Activated naive CD8-positive, alpha-beta T cell treated with anti-CD3 and anti-CD28 coated beads, Interleukin-2, amount 50 U/mL, for 24 hours (primary cell): ENCODE measurements around the gene GKN1.

Experiments
- ATAC-seq: fragments of 150-1000 bp; cut with Tn5 transposase; one replicate; pipeline ENCODE4 v1.10.0; 2021
- DNase-seq: peaks from one replicate; pipeline ENCODE4 v3.0.0; 2021
- H3K27ac Mint-ChIP-seq: one replicate; pipeline ENCODE4 v1.8.0; 2021; ENCODE audit warnings: mild to moderate bottlenecking, mixed read lengths
- H3K27me3 Mint-ChIP-seq: one replicate; pipeline ENCODE4 v1.8.0; 2021; ENCODE audit warnings: mixed read lengths
- H3K36me3 Mint-ChIP-seq: one replicate; pipeline ENCODE4 v1.8.0; 2021; ENCODE audit warnings: low read depth, mixed read lengths
- H3K4me1 Mint-ChIP-seq: one replicate; pipeline ENCODE4 v1.8.0; 2021; ENCODE audit warnings: mixed read lengths
- H3K4me3 Mint-ChIP-seq: one replicate; pipeline ENCODE4 v1.8.0; 2021; ENCODE audit warnings: mild to moderate bottlenecking, moderate library complexity, mixed read lengths
- H3K9me3 Mint-ChIP-seq: one replicate; pipeline ENCODE4 v1.8.0; 2021; ENCODE audit warnings: mixed read lengths

GKN1 gene

DNA sequence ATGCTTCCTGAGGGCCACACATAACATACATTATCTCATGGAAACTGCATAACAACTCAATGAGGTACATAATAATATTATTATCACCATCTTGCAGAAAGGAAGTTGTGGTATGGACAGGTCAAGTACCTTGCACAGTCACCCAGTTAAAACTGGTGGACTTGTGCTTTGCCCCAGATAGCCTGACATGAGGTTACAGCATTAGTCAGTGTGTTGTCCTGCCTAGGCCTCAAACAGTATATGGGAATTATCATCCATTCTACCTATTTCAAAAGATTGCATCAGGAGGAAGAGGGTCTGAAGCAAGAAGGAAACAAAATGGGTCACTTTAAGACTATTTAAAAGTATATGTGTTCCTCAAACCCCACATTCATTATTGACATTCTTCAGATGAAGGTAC lies 33.2 kb downstream of the GKN1 start:
- Mint-ChIP-seq H3K27me3 (peaks cover 21% of the 10 kb centered on the region), H3K36me3 (peaks cover 1% of the 10 kb centered on the region), H3K27ac (no peak overlapping the region), H3K4me3 (no peak overlapping the region), H3K9me3 (peaks cover 8% of the 10 kb centered on the region), H3K4me1 (peaks cover 3% of the 10 kb centered on the region)
- no peak for DNase-seq
- ATAC-seq: no peak

DNA sequence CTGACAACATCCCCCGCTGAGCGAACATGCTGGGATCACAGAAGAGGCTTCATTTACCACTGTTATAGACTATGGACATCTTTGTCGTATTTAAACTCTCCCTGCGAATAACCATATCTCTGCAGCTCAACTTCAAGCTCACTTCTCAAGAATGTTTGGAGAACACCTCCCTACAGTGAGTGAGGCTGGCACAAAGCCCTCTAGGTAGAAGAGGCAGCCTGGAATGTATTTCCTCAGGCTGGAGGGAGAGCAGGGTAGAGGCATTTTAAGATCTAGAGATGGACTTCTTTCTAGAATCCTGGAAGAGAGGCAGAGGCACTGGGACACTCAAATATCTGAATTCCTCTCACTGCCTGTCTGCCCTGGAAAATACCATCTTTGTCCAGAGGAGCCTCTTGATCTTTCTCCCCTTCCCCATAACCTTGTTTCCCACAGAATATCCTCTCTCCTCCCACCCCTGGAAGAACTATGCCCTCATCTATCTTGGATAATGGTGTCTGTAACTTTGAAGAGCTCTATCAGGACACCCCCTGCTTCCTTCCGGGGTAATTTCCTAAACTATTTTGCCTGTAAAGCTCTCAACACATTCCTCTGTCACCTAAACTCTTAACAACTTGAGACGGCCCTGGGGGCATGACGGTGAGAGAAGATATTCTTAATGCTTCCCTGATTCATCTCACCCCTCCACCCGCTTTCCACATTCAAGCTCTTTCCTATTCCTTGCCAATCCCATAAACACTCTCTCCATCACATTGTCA lies 36.2 kb downstream of the GKN1 start:
- Mint-ChIP-seq H3K36me3 (peaks cover 2% of the 10 kb centered on the region), H3K27ac (no peak overlapping the region), H3K27me3 (peaks cover 39% of the 10 kb centered on the region), H3K9me3 (no peaks in the 10 kb centered on the region), H3K4me1 (peaks cover 14% of the 10 kb centered on the region), H3K4me3 (no peak overlapping the region)
- no peak for ATAC-seq
- DNase-seq: no peak

DNA sequence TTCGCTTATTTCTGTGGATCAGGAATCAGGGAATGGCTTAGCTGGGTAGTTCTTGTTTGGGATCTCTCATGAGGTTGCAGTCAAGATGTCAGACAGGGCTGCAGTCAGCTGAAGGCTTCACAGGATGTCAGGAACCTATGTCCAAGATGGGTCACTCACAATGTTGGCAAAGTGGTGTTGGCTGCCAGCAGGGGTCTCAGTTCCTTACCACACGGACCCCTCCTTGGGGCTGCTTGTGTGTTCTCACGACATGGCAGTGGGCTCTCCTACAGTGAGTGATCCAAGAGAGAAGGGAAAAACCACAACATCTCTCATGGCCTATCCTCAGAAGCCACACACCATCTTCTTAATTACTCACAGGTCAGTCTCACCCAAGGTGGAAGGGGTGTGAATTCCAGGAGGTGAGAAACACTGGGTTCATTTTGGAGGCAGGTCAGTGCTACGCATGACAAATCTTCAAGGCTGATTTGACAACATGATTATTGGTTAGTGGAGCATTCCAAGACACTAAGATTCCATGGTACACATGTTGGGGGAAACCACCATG lies 37.2 kb downstream of the GKN1 start:
- ATAC-seq (peak; percentile 48), DNase-seq (no peak)
- H3K27ac Mint-ChIP-seq: no peak overlapping the region
- H3K4me3 Mint-ChIP-seq: no peak overlapping the region
- H3K27me3 Mint-ChIP-seq: peaks cover 45% of the 10 kb centered on the region
- peaks cover 2% of the 10 kb centered on the region for H3K36me3 Mint-ChIP-seq
- no peaks in the 10 kb centered on the region for H3K9me3 Mint-ChIP-seq
- H3K4me1 Mint-ChIP-seq: peaks cover 14% of the 10 kb centered on the region

DNA sequence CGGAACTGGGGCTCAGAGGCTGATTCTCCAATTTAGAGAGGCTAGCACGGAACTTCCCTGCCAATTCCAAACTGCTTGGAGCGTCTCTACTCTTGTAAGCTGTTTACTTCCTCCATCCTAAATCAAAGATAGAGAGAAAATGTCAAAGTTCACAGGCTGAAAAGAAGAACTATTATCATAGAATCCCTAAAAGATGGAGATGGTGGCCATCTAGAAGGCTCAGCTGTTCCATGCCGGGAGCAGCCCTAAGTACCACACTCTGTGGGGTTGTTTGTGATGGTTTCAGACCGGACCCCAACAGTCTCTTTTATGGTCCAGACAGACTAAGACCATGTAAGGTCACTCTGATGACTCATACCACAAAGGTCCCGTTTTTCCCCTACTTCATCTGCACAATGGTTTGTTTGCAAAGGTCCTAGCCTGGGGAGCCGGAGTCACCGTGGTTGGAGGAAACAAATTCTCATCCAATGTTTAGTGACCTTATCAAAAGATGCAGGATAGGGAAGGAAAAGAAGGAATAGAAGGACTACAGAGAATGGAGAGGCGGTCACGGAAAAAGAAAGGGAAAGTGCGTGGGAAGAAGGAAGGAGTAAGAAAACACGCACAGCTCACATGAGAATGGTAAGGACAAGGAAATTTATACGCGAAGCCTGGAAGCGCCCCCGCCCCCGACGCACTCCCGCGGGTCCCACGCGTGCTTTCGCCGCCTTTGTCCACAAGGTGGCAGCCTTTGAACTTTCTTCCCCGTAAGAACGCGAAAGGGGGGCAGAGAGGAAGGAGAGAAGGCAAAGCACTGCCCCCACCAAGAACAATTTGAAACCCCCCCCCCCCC lies 38.1 kb downstream of the GKN1 start:
- H3K27me3 Mint-ChIP-seq: peaks cover 53% of the 10 kb centered on the region
- H3K4me1 Mint-ChIP-seq: peaks cover 14% of the 10 kb centered on the region
- H3K27ac Mint-ChIP-seq: peak overlapping the region; percentile 78
- peak; percentile 44 for ATAC-seq
- peak overlapping the region; percentile 81 for H3K4me3 Mint-ChIP-seq
- peak; percentile 58 for DNase-seq
- H3K9me3 Mint-ChIP-seq: no peaks in the 10 kb centered on the region
- peaks cover 2% of the 10 kb centered on the region for H3K36me3 Mint-ChIP-seq

DNA sequence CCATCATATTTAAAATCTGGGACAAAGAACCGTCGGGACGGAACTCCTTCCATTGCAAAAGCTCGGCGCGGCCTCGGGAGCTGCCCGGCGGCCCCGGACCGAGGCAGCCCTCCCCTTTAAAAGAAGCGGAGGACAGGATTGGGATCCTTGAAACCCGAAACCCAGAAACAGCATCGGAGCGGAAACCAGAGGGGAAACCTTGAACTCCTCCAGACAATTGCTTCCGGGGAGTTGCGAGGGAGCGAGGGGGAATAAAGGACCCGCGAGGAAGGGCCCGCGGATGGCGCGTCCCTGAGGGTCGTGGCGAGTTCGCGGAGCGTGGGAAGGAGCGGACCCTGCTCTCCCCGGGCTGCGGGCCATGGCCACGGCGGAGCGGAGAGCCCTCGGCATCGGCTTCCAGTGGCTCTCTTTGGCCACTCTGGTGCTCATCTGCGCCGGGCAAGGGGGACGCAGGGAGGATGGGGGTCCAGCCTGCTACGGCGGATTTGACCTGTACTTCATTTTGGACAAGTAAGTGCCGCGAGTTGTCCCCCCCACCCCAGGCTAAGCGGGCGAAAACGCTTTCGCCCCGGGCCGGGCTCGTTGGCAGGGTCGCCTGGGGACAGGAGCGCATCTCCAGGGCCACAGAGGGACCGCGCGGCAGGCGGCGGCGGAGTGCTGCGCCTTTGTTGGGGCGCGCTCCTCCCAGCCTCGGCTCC lies 38.9 kb downstream of the GKN1 start, which contains the start of gene ANTXR1:
ANTXR1 (plus strand) TSS at position 38 of the 698 bp plus-strand sequence; CDS start at position 359, 321 bp downstream.
- H3K27ac Mint-ChIP-seq: peak within 1 kb of the TSS; percentile 78
- ATAC-seq (peak; percentile 37), DNase-seq (peak; percentile 17)
- peaks cover 14% of the 10 kb centered on the region for H3K4me1 Mint-ChIP-seq
- peaks cover 2% of the 10 kb centered on the region for H3K36me3 Mint-ChIP-seq
- H3K4me3 Mint-ChIP-seq: peak within 1 kb of the TSS; percentile 81
- no peaks in the 10 kb centered on the region for H3K9me3 Mint-ChIP-seq
- peaks cover 60% of the 10 kb centered on the region for H3K27me3 Mint-ChIP-seq

DNA sequence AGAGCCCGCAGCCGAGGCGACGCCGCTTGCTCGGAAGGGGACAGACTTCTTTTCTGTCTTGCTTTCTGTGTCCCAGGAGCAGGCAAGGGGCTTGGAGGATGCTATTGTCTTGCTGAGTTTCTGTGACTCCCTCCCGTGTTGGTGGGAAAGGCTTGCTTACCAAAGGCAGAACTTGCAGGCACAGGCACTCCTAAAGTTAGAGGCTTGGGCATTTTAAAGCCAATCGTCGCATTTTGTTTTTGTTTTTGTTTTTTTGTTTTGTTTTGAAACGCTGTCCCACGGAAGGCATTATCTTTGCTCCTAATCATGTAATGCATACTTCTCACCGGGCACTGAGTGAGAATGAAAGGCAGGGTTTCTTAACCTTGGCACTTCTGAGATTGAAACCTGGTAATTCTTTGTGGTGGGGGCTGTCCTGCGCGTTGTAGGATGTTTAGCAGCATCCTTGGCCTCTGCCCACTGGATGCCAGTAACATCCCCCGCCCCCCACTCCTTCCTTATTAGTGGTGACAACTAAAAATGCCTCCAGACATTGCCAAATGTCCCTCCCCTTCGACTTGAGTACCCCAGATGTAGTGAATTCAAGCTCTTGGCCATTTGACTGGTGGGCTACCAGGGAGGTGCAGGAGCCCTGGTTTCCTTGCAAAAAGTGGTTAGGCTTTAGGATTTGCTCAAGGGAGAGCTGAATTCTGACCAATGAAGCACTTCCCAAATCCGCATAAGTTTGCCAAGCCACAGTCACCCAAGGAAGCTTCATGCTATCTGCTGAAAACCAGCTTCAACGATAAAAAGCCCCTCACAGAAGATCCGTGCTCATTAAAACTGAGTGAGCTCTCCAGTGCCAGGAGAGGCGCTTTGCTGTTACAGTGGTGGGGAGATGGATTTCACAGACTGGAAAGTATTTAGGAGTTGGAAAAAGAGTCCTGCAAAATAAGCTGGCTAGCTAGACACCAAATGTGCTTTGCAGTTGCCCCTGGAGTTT lies 39.7 kb downstream of the GKN1 start:
- Mint-ChIP-seq H3K4me1 (peaks cover 14% of the 10 kb centered on the region), H3K4me3 (peak overlapping the region; percentile 81), H3K9me3 (no peaks in the 10 kb centered on the region), H3K36me3 (peaks cover 2% of the 10 kb centered on the region), H3K27me3 (peaks cover 65% of the 10 kb centered on the region), H3K27ac (no peak overlapping the region)
- ATAC-seq: no peak
- peak; percentile 5 for DNase-seq

DNA sequence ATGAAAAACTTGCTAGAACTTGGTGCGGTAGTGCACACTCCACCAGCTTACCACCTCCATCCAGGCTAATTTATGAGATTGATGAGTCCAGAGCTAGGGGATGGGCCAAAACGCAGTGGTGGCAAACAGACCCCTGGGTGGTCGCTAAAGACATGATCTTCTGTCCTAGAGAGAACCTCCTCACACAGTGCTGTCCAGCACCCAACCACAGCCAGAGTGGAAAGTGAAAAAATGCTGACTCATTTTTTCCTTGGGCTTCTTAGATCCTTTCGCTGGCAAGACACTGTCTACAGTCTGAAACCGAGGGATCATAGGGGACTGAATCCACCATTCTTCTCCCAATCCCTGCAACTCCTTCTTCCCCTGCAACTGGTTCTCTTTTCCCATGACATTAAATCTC lies 42.6 kb downstream of the GKN1 start:
- no peak for DNase-seq
- no peak overlapping the region for H3K4me3 Mint-ChIP-seq
- H3K4me1 Mint-ChIP-seq: peaks cover 14% of the 10 kb centered on the region
- peaks cover 63% of the 10 kb centered on the region for H3K27me3 Mint-ChIP-seq
- H3K27ac Mint-ChIP-seq: no peak overlapping the region
- H3K36me3 Mint-ChIP-seq: peaks cover 2% of the 10 kb centered on the region
- H3K9me3 Mint-ChIP-seq: no peaks in the 10 kb centered on the region
- no peak for ATAC-seq

DNA sequence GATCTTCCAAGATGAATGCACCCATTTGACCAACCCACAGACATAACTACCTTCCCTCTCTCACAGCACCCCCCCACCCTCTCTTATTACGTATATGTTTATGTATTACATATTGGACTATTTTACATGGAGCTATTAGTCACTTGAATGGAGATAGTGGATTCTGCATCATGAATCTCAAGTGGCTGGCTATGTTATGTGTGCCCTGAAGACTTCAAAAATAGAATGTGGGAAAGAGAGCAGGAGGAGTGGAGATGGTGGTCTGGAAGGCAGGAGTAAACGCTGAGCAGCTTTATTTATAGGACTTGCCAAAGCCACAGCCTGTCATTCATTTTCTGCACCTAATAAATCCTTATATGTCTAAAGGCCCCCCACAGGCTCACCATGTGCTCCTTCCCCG lies 43.4 kb downstream of the GKN1 start:
- H3K27ac Mint-ChIP-seq: no peak overlapping the region
- peaks cover 56% of the 10 kb centered on the region for H3K27me3 Mint-ChIP-seq
- no peak for DNase-seq
- no peak overlapping the region for H3K4me3 Mint-ChIP-seq
- ATAC-seq: no peak
- no peaks in the 10 kb centered on the region for H3K36me3 Mint-ChIP-seq
- no peaks in the 10 kb centered on the region for H3K9me3 Mint-ChIP-seq
- peaks cover 8% of the 10 kb centered on the region for H3K4me1 Mint-ChIP-seq

DNA sequence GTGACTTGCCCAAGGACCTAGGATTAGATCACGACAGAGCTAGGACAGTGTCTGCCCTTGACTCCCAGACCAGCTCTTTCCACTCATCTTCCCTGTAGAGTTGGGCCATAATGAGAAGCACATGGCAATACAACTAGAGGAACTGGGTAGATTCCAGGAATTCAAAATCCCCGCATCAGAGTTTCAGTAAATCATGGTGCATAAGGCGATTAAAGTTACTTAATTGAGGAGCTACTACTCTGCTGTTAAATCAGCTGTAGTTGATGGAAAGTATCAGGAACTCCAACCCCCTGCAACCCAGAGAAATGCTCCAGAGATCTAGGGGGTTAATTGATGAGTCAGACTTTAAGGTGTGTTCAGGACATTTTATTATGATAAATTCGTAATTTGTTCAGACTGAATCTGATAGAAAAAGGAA lies 44.3 kb downstream of the GKN1 start:
- H3K4me1 Mint-ChIP-seq: peaks cover 8% of the 10 kb centered on the region
- H3K27ac Mint-ChIP-seq: no peak overlapping the region
- no peaks in the 10 kb centered on the region for H3K9me3 Mint-ChIP-seq
- H3K27me3 Mint-ChIP-seq: peaks cover 52% of the 10 kb centered on the region
- H3K4me3 Mint-ChIP-seq: no peak overlapping the region
- H3K36me3 Mint-ChIP-seq: no peaks in the 10 kb centered on the region
- no peak for DNase-seq
- ATAC-seq: no peak

DNA sequence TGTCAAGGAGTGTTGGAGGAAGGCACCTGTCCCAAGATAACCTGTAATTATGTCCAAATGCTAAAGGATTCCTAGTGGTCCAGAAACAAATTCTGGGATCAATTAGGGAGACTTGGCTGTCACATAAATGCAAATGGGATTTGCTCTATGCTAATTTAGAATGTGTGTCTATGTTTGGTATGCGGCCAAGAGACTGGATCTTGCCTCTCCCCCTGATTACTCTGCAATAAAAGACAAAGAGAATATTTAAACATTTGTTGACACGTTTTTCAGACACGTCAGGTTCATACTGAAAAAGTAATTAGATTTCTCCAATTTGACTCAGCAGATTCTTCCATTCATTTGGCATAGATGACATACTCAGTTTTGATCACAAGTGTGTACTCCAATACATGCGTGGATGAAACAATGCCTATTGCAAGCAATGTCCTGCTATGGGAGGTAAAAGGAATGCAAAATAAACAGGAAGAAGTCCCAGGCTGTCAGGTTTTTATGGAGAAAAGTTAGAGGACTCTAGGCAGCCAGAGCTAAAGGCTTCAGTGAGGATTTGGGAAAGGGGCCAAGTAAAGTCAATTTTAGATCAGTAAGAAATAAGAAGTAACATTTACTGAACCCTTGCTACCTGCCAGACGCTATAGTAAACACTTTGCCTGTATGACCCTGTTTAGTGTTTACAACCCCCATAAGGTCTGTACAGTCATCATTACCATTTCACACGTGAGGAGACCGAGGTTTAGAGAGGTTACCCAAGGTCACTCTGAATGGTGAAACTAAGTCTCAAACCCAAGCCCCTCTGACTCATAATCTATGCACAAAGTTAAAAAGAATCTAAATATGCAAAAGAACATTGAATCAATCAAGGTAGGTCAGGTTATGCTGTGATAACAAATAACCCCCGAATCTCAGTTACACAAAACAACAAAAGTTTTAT lies 46.3 kb downstream of the GKN1 start:
- Mint-ChIP-seq H3K4me1 (no peaks in the 10 kb centered on the region), H3K27ac (no peak overlapping the region), H3K36me3 (no peaks in the 10 kb centered on the region), H3K9me3 (no peaks in the 10 kb centered on the region), H3K27me3 (peaks cover 32% of the 10 kb centered on the region), H3K4me3 (no peak overlapping the region)
- DNase-seq (no peak), ATAC-seq (no peak)

DNA sequence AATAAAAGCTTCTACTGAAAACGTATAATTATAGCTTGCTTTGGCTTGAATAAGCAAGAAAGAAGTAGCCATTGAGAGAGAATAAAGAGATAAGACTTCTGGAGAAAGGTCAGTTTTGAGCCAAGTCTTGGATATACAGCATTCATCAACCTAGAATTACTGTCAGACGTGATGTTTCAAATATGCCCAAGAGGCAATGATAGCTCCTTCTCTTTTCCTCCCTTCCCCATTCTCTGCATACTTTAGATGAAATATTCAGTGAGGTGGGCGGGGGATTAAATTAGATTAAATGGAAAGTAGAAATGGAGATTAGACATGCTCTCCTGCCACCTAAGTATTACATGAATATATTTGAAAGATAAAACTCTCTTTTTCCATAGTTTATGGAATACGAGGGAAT lies 47.3 kb downstream of the GKN1 start:
- no peak overlapping the region for H3K4me3 Mint-ChIP-seq
- H3K36me3 Mint-ChIP-seq: no peaks in the 10 kb centered on the region
- H3K27ac Mint-ChIP-seq: no peak overlapping the region
- no peaks in the 10 kb centered on the region for H3K4me1 Mint-ChIP-seq
- H3K27me3 Mint-ChIP-seq: peaks cover 30% of the 10 kb centered on the region
- ATAC-seq (no peak), DNase-seq (no peak)
- H3K9me3 Mint-ChIP-seq: no peaks in the 10 kb centered on the region

DNA sequence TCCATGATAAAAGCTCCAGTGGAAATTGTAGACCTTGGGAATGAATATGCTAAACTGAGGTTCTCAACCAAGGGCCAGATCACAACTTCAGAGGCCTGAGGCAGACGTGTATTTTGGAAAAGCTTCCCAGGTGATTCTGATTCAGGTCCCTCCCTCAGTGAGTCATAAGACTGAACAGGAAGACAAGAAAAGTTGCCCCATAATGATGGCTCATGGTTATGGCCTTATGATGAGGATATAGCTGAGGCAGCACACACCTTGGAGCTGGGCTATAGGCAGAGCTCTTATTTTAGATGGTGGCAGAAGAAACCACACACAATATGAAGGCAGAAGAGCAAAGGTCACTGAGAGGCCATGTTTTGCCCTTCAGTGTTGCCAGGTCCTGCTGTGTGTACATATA lies 48.1 kb downstream of the GKN1 start:
- ATAC-seq (no peak), DNase-seq (no peak)
- H3K27ac Mint-ChIP-seq: no peak overlapping the region
- no peaks in the 10 kb centered on the region for H3K36me3 Mint-ChIP-seq
- no peaks in the 10 kb centered on the region for H3K9me3 Mint-ChIP-seq
- H3K4me1 Mint-ChIP-seq: no peaks in the 10 kb centered on the region
- peaks cover 28% of the 10 kb centered on the region for H3K27me3 Mint-ChIP-seq
- H3K4me3 Mint-ChIP-seq: no peak overlapping the region

DNA sequence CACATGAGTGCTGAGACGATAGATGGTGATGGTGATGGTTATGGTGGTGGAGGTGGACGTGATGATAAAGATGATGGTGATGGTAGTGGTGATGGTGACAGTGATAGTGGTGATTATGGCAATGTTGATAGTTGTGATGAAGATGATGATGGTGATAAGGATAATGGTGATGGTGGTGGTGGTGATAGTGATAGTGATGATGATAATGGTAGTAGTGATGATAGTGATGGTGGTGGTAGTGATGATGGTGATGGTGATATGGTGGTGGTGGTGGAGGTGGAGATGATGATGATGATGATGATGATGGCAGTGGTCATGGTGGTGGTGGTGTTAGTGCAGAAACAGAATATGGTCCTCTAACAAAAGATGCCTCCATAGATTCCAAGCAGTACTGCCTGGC lies 48.8 kb downstream of the GKN1 start:
- no peak overlapping the region for H3K27ac Mint-ChIP-seq
- no peaks in the 10 kb centered on the region for H3K9me3 Mint-ChIP-seq
- DNase-seq: no peak
- H3K4me3 Mint-ChIP-seq: no peak overlapping the region
- H3K27me3 Mint-ChIP-seq: peaks cover 23% of the 10 kb centered on the region
- no peaks in the 10 kb centered on the region for H3K4me1 Mint-ChIP-seq
- ATAC-seq: no peak
- H3K36me3 Mint-ChIP-seq: no peaks in the 10 kb centered on the region
